Activated naive CD4-positive, alpha-beta T cell treated with anti-CD3 and anti-CD28 coated beads for 36 hours (primary cell): ENCODE measurements around the gene CSTPP1. TPM values are rescaled to one million over a fixed set of nuclear protein-coding genes. Genes with fewer than 3 reads are reported as not detected.
"Not testable (repeated sequence)": the region's sequence is repeated elsewhere in the genome, so short reads cannot be mapped to it uniquely, and the experiment has no call there.

Source experiments
- CTCF ChIA-PET: fragments of 350-600 bp; sonication (Branson Sonifier 250); formaldehyde crosslinking; loops from one replicate; lab custom pipeline; 2021; ENCODE audit warnings: antibody characterized with exemption; lab: Charles Lee
- DNase-seq: peaks from one replicate; pipeline ENCODE4 v3.0.0-alpha.2; 2020
- H3K27ac Mint-ChIP-seq: one replicate; pipeline ENCODE4 v1.8.0; 2021; ENCODE audit warnings: mild to moderate bottlenecking, mixed read lengths
- H3K27me3 Mint-ChIP-seq: one replicate; pipeline ENCODE4 v1.8.0; 2021; ENCODE audit warnings: low read depth, mixed read lengths
- H3K36me3 Mint-ChIP-seq: one replicate; pipeline ENCODE4 v1.8.0; 2021; ENCODE audit warnings: low read depth, mixed read lengths
- H3K4me1 Mint-ChIP-seq: one replicate; pipeline ENCODE4 v1.8.0; 2021; ENCODE audit warnings: low read depth, mixed read lengths
- H3K4me3 Mint-ChIP-seq: one replicate; pipeline ENCODE4 v1.8.0; 2021; ENCODE audit warnings: mild to moderate bottlenecking, moderate library complexity, mixed read lengths
- H3K9me3 Mint-ChIP-seq: one replicate; pipeline ENCODE4 v1.8.0; 2021; ENCODE audit warnings: mixed read lengths
- intact Hi-C: fragments of 100-400 bp; cut with micrococcal nuclease; formaldehyde crosslinking; loops from one replicate; pipeline ENCODE4 v1.15.1; 2023
- total RNA-seq, 2 experiments: library from RNA; stranded (reverse); gene quantifications; one replicate each; pipeline ENCODE4 v1.2.3, GENCODE V29; 2021

CSTPP1 gene
- total RNA-seq, 2 experiments from 2014 or later: 14.0 TPM

DNA sequence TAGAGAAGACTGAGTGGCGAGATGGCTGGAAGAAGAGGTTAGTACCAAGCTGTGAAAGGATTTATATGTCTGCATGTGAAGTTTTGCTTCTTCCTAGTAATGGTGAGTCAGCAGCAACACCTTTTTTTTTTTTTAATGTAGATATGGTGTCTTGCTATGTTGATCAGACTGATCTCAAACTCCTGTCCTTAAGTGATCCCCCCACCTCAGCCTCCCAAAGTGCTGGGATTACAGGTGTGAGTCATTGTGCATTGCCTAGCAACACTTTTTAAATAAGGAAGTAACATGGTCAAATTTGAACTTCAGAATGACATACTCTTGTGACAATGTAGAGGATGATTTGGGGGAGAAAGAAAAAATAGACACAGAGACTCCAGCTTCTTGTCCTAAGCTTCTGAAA, 6.5 kb upstream of the CSTPP1 start:
- Mint-ChIP-seq H3K27me3 (peaks cover 5% of the 10 kb centered on the region), H3K4me1 (peaks cover 5% of the 10 kb centered on the region), H3K27ac (no peak overlapping the region), H3K36me3 (no peaks in the 10 kb centered on the region), H3K4me3 (no peak overlapping the region), H3K9me3 (no peaks in the 10 kb centered on the region)
- DNase-seq: peak; percentile 35
- CTCF ChIA-PET: interaction anchor here (1.5 kb wide), 1 partner anchor 223 kb away, joined by 5 read pairs; no protein-coding TSS in a partner anchor
- intact Hi-C loops: no loop called here

DNA sequence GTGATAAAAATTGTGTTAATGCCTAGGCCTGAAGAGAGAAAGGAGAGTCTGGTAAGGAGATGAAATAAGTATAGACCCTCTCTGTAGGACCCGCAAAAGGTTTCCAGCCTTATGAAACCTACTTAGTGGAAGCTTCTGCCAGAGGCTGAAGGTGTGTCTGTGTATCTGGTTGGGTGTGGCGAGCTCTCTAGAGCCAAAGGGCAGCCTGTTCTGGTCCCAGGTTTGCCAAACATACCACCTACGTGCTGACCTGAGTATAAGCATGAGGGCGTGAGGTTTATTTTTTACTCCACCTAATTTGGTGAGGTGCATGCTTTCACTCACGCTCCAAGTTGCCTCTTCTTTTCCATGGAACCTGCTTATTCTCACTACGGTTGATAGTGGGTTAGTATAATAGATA, 5.6 kb downstream of the CSTPP1 start:
- peaks cover 4% of the 10 kb centered on the region for H3K4me1 Mint-ChIP-seq
- H3K27ac Mint-ChIP-seq: no peak overlapping the region
- H3K9me3 Mint-ChIP-seq: no peaks in the 10 kb centered on the region
- CTCF ChIA-PET: interaction anchor here (0.9 kb wide), 1 partner anchor 243 kb away, joined by 3 read pairs; no protein-coding TSS in a partner anchor
- no peak for DNase-seq
- H3K27me3 Mint-ChIP-seq: no peaks in the 10 kb centered on the region
- H3K4me3 Mint-ChIP-seq: no peak overlapping the region
- intact Hi-C loops: no loop called here
- H3K36me3 Mint-ChIP-seq: no peaks in the 10 kb centered on the region

DNA sequence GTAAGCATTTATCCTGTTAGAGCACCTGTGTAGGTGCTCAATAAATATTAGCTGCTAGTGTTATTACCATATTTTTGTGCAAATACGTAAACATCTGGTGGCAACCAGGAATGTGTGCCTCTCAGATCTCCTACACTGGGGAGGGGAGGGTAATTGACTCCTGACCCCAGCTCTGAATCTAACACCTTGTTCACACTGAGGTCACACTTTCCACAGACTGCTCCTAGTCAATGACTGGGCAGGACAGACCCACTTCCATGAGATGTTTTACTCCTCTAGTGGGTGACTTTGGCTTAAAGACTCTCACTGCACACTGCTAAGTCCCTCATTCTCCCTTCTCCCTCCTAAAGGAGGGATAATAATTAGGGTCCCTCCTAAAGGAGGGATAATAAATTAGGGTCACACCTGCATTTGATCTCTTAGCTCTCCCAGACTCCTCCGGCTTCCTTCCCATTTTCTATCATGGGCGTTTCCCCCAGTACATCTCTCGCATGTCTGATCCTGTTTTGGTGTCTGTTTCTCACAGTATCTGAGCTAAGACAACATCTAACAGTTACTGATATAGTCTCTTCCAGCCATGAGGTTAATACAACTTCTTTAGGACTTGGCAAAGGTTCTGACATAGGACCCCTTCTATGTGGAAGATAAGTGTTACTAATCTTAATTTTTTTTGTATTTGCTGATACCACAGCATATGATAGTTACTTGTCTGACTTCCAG, 8.0 kb downstream of the CSTPP1 start:
- intact Hi-C loops: no loop called here
- no peak for DNase-seq
- Mint-ChIP-seq H3K27me3 (no peaks in the 10 kb centered on the region), H3K36me3 (no peaks in the 10 kb centered on the region), H3K4me1 (no peaks in the 10 kb centered on the region), H3K4me3 (no peak overlapping the region), H3K9me3 (no peaks in the 10 kb centered on the region), H3K27ac (no peak overlapping the region)
- CTCF ChIA-PET: interaction anchor here (0.6 kb wide), 1 partner anchor 125 kb away, joined by 3 read pairs; no protein-coding TSS in a partner anchor

DNA sequence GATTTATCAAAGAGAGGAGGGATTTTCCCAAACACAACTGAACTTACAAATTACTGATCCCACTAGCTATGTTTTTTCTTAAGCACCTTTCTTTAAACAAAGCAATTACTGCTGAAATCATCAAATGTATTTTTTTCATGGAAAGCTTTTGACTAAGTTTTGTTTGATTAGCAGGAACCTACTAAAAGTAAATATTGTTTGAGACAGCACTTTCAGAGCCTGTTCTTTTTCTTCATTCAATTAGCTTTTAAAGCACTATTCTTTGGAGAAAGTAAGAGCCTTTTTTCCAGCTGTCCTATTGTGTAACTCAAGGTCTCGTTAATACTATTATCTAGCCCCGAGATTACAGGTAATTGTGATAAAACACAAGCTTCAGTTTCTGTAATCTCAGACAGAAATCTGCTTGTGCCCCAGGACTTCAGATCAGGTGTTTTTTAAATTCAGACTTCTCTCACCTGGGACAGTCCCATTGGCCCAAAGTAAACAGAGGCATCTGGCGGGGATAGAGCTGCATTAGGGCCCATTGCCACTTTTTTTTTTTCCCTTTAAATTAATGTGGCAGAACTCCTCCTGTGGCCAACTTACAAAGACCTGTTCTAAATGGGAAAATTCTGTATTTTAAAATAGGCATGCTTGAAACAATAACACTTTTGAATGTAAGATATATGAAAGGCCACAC, 11.0 kb downstream of the CSTPP1 start:
- Mint-ChIP-seq H3K27ac (no peak overlapping the region), H3K27me3 (no peaks in the 10 kb centered on the region), H3K36me3 (no peaks in the 10 kb centered on the region), H3K4me3 (no peak overlapping the region), H3K9me3 (no peaks in the 10 kb centered on the region), H3K4me1 (peaks cover 7% of the 10 kb centered on the region)
- no peak for DNase-seq
- intact Hi-C loops: no loop called here
- CTCF ChIA-PET: interaction anchor here (0.8 kb wide), 1 partner anchor 214 kb away, joined by 3 read pairs; no protein-coding TSS in a partner anchor

DNA sequence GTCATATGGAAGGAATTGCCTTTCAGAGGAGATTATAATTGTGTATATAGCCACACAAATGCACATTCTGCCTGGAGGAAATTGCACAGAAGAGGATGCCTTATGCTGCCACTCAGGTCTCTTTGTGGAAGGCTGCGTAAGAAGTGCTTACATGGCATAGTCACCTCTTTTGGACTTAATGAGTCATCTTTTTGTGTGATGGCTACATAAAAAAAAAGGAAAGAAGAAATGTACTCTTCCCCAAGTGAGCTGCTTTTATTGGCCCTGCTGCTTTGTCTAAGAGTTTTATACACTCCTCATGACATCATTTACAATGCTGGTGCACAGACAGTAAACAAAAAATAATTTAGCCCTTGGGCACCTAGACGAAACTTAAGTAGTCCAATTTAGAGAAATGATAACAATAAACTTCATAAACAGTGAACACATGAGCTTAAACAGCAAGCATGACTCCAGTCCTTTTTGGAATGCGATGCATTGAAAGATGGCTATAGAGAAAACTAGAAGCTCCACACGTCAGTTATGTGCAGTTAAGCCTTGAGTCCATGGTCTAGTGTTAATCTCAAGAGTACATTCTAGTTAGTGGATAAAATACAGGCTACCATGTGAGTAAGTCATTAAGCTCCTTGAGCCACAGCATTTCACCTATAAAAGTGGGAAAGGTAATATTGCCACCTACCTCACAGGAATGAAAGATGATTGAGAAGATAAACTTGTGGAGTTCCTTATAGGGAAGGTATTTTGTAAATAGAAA, 12.0 kb downstream of the CSTPP1 start:
- CTCF ChIA-PET: no interaction called here
- H3K27ac Mint-ChIP-seq: no peak overlapping the region
- intact Hi-C loops: no loop called here
- peaks cover 10% of the 10 kb centered on the region for H3K4me1 Mint-ChIP-seq
- no peaks in the 10 kb centered on the region for H3K36me3 Mint-ChIP-seq
- no peaks in the 10 kb centered on the region for H3K27me3 Mint-ChIP-seq
- H3K9me3 Mint-ChIP-seq: no peaks in the 10 kb centered on the region
- H3K4me3 Mint-ChIP-seq: no peak overlapping the region
- no peak for DNase-seq

DNA sequence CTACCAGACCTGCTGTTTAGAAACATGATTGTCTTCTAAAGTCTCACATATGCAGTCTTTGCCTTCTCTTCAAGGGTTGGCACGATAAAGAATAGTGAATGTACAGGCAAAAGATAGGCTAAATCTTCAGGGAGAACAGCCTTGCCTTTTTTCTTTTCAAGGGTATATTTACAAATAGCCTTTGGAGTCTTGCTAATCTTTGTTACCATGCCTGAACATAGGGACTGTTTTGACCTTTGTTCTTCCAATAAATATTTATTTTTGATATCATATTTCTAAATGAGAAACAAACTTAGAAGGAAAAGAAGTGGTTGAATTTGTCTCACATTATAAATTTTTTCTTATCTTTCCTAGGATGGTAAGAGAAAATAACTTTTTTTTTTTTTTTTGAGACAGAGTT, 12.7 kb downstream of the CSTPP1 start:
- Mint-ChIP-seq H3K4me1 (peaks cover 10% of the 10 kb centered on the region), H3K27me3 (no peaks in the 10 kb centered on the region), H3K36me3 (no peaks in the 10 kb centered on the region), H3K4me3 (no peak overlapping the region), H3K9me3 (no peaks in the 10 kb centered on the region), H3K27ac (no peak overlapping the region)
- CTCF ChIA-PET: no interaction called here
- intact Hi-C loops: no loop called here
- DNase-seq: no peak

DNA sequence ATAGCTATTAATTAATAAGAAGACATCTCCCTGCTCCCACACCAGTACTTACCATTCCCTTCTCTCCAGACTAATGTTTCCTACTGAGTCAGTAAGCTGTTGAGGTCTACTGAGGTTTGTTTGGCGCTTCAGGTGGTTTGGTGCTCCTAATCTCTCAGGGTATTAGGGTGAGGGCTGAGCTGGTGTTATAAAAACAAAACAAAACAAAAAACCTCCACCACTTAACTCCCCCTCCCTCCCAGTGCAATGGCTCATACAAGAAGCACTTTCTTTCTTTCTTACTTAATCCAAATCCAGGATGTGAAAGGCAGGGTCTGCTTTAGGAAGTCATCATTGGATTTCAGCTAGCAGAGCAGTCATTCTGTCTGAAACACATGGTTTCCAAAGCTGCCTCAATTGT, 15.3 kb downstream of the CSTPP1 start:
- H3K9me3 Mint-ChIP-seq: no peaks in the 10 kb centered on the region
- H3K36me3 Mint-ChIP-seq: no peaks in the 10 kb centered on the region
- DNase-seq: no peak
- H3K4me1 Mint-ChIP-seq: peaks cover 10% of the 10 kb centered on the region
- no peaks in the 10 kb centered on the region for H3K27me3 Mint-ChIP-seq
- intact Hi-C loops: no loop called here
- no peak overlapping the region for H3K27ac Mint-ChIP-seq
- H3K4me3 Mint-ChIP-seq: no peak overlapping the region
- CTCF ChIA-PET: interaction anchor here (0.6 to 1.1 kb wide), 2 partner anchors 12 to 24 kb away, joined by 3 to 4 read pairs; no protein-coding TSS in a partner anchor

DNA sequence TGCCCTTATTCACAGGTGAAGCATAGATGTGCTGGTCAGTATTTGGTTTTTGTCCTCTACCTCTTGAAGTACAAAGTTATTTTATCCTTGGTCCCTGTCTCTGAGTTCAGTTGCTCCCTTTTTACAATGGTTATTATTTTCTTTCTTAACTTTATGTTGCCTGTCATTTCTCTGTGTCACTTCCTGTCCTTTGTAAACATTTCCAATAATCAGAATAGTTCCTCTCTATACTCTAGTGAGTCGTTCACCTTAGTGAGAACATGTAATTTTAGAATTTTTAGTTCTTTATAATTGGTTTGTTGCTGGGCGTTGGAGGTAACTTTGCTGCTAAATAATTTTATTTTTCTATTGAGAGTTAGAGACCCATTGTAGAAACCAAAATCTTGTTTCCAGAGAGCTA, 16.0 kb downstream of the CSTPP1 start:
- no peak for DNase-seq
- Mint-ChIP-seq H3K27ac (no peak overlapping the region), H3K4me3 (no peak overlapping the region), H3K9me3 (no peaks in the 10 kb centered on the region), H3K27me3 (no peaks in the 10 kb centered on the region), H3K4me1 (peaks cover 10% of the 10 kb centered on the region), H3K36me3 (no peaks in the 10 kb centered on the region)
- intact Hi-C loops: no loop called here
- CTCF ChIA-PET: no interaction called here

DNA sequence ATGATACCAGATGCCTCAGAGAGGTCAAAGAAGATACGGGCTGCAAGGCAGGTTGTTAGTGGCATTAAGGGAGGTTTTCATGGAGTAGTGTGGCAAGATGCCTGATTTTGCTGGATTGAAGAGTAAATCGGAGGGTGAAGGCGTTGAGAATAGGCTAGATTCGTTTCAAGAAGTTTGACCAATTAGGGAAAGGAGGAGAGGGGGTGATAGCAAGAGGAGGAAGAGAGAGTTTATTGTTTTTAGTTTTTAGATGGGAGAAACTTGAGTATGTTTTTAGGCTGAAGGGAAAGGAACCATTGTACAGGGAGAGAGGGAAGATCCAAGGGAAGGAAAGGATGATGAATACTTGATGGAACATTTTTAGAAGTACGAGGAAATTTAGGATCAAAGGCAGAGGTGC, 16.5 kb downstream of the CSTPP1 start:
- Mint-ChIP-seq H3K4me1 (peaks cover 10% of the 10 kb centered on the region), H3K4me3 (no peak overlapping the region), H3K36me3 (no peaks in the 10 kb centered on the region), H3K27ac (no peak overlapping the region), H3K9me3 (no peaks in the 10 kb centered on the region), H3K27me3 (no peaks in the 10 kb centered on the region)
- no peak for DNase-seq
- CTCF ChIA-PET: no interaction called here
- intact Hi-C loops: no loop called here

DNA sequence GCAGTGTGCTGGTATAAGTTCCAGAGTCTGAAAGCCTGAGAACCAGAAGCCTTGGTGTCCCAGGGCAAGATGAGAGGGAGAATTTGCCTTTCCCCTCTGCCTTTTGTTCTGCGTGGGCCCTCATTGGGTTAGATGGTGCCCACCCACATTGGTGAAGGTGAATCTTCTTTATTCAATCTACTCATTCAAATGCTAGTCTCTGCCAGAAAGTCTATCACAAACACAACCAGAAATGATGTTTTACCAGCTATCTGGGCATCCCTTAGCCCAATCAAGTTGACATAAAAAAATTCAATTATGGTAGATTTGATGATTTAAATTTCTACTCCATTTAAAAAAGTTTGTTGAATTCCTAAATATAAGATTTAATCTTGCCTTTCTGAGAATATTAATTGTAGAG, 22.2 kb downstream of the CSTPP1 start:
- Mint-ChIP-seq H3K4me1 (no peaks in the 10 kb centered on the region), H3K27ac (no peak overlapping the region)
- CTCF ChIA-PET: no interaction called here

DNA sequence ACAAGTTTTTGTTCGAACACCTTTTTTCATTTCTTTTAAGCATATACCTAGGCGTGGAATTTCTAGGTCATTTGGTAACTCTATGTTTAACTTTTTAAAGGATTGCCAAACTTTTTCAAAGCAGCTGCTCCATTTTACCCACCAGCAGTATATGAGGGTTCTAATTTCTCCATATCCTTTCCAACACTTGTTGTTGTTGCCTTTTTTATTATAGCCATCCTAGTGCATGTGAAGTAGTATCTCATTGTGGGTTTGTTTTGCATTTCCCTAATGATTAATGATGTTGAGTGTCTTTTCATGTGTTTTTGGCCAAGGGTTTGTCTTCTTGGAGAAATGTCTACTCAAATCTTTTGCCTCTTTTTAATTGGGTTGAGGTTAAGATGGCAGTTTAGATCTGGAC, 24.5 kb downstream of the CSTPP1 start:
- no peak overlapping the region for H3K4me3 Mint-ChIP-seq
- peaks cover 14% of the 10 kb centered on the region for H3K36me3 Mint-ChIP-seq
- H3K4me1 Mint-ChIP-seq: no peaks in the 10 kb centered on the region
- no peak overlapping the region for H3K27ac Mint-ChIP-seq
- no peak for DNase-seq
- peaks cover 7% of the 10 kb centered on the region for H3K9me3 Mint-ChIP-seq
- H3K27me3 Mint-ChIP-seq: no peaks in the 10 kb centered on the region
- intact Hi-C loops: no loop called here
- CTCF ChIA-PET: no interaction called here

More for the DNA sequence above, 22.2 kb downstream of the CSTPP1 start:
- no peaks in the 10 kb centered on the region for H3K27me3 Mint-ChIP-seq
- no peak for DNase-seq
- H3K9me3 Mint-ChIP-seq: peaks cover 7% of the 10 kb centered on the region
- peaks cover 14% of the 10 kb centered on the region for H3K36me3 Mint-ChIP-seq
- no peak overlapping the region for H3K4me3 Mint-ChIP-seq
- intact Hi-C loops: no loop called here

DNA sequence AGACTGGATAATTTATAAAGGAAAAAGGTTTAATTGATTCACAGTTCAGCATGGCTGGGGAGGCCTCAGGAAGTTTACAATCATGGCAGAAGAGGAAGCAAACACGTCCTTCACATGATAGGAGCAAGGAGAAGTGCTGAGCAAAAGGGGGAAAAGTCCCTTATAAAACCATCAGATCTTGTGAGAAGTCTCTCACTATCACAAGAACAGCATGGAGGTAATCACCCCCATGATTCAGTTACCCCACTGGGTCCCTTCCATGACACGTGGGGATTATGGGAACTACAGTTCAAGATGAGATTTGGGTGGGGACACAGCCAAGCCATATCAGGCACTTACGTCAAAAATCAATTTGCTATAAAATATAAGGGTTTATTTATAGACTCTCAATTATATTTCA, 25.3 kb downstream of the CSTPP1 start:
- DNase-seq, H3K4me3 Mint-ChIP-seq, intact Hi-C loops, H3K27me3 Mint-ChIP-seq, H3K9me3 Mint-ChIP-seq, H3K27ac Mint-ChIP-seq, H3K4me1 Mint-ChIP-seq: not testable (repeated sequence)
- peaks cover 14% of the 10 kb centered on the region for H3K36me3 Mint-ChIP-seq
- CTCF ChIA-PET: interaction anchor here (0.5 kb wide), 1 partner anchor 10 kb away, joined by 3 read pairs; no protein-coding TSS in a partner anchor
